ENCODE measurements around the gene MEX3A.

MEX3A gene

GRCh38 chr1:156095906-156096508, 13.7 kb upstream of the MEX3A start:
- no peak for DNase-seq (ENCODE audit: low spot score)

GRCh38 chr1:156091610-156092009, 9.3 kb upstream of the MEX3A start:
- no peak for TF ChIP-seq CTCF (IDR thresholded peaks at IDR 0.05; ENCODE audit: extremely low read depth, missing control alignments)
- DNase-seq (ENCODE audit: low spot score), result no peak

More at GRCh38 chr1:156095906-156096508, 13.7 kb upstream of the MEX3A start:
- no peak for TF ChIP-seq CTCF (IDR thresholded peaks at IDR 0.05; ENCODE audit: extremely low read depth, missing control alignments)

GRCh38 chr1:156090840-156091188, 8.5 kb upstream of the MEX3A start:
- TF ChIP-seq CTCF (IDR thresholded peaks at IDR 0.05; ENCODE audit: extremely low read depth, missing control alignments), result peak; percentile 74
- DNase-seq (ENCODE audit: low spot score), result peak; percentile 82

- DNase-seq (ENCODE audit: low spot score), result no peak
- peak; percentile 9 for TF ChIP-seq CTCF (IDR thresholded peaks at IDR 0.05; ENCODE audit: extremely low read depth, missing control alignments)
Measured at GRCh38 chr1:156090138-156090839, 8.0 kb upstream of the MEX3A start.

GRCh38 chr1:156089704-156090103, 7.4 kb upstream of the MEX3A start:
- DNase-seq (ENCODE audit: low spot score), result no peak
- no peak for TF ChIP-seq CTCF (IDR thresholded peaks at IDR 0.05; ENCODE audit: extremely low read depth, missing control alignments)

GRCh38 chr1:156086256-156086662, 4.0 kb upstream of the MEX3A start:
- TF ChIP-seq CTCF (IDR thresholded peaks at IDR 0.05; ENCODE audit: extremely low read depth, missing control alignments), result no peak
- DNase-seq (ENCODE audit: low spot score), result no peak

Measured in GM20000 (cell line).